Uterus (tissue), 4 donors: ENCODE results near the gene MYOM3. TPM values are rescaled to one million over a fixed set of nuclear protein-coding genes. Genes with fewer than 3 reads are reported as not detected.

Experiments used
- DNase-seq, 2 donors: peaks; one replicate each; pipeline ENCODE4 v3.0.0-alpha.2; 2019 to 2020
- H3K27ac ChIP-seq, 2 donors: fragments of 200-600 bp; sonication (generic); 1 replicate in 1 of 2; 2 replicates in 1 of 2; pipeline ENCODE4 v1.5.1; 2016 to 2018
- H3K27me3 ChIP-seq, 2 donors: fragments of 200-600 bp; sonication (generic); one replicate each; pipeline ENCODE4 v1.5.1; 2018 to 2019; ENCODE audit warnings: control low read depth in 1 of 2
- H3K36me3 ChIP-seq, 2 donors: fragments of 200-600 bp; sonication (generic); one replicate each; pipeline ENCODE4 v1.5.1; 2019; ENCODE audit warnings: control low read depth in 1 of 2
- H3K4me1 ChIP-seq, 2 donors: fragments of 200-600 bp; sonication (generic); one replicate each; pipeline ENCODE4 v1.5.1; 2018 to 2019; ENCODE audit warnings: control low read depth in 1 of 2
- H3K4me3 ChIP-seq, 2 donors: fragments of 200-600 bp; sonication (generic); 1 replicate in 1 of 2; 2 replicates in 1 of 2; pipeline ENCODE4 v1.5.1; 2018 to 2019; ENCODE audit warnings: mild to moderate bottlenecking in 1 of 2
- H3K9me3 ChIP-seq, 2 donors: fragments of 200-600 bp; sonication (generic); one replicate each; pipeline ENCODE4 v1.5.1; 2019; ENCODE audit warnings: control low read depth in 1 of 2
- CTCF ChIP-seq, 4 experiments: fragments of 200-600 bp in 2 of 4; fragments of 450-650 bp in 2 of 4; sonication (generic) in 2 of 4; IDR thresholded peaks; one replicate each; pipeline ENCODE4 v1.5.1; 2016 to 2019; ENCODE audit warnings: antibody characterized with exemption in 4 of 4, mild to moderate bottlenecking in 2 of 4, moderate library complexity in 1 of 4
- POLR2A ChIP-seq, 2 donors: fragments of 450-650 bp; IDR thresholded peaks; one replicate each; pipeline ENCODE4 v1.6.1; 2016; ENCODE audit warnings: antibody characterized with exemption in 2 of 2, mild to moderate bottlenecking in 1 of 2, moderate library complexity in 1 of 2
- intact Hi-C: fragments of 100-400 bp; cut with DNase I; formaldehyde crosslinking; loops from one replicate; pipeline ENCODE4 v1.15.1; 2023; ENCODE audit warnings: low total_unique reads
- total RNA-seq, 4 donors: library from RNA; depleted of rRNA in 3 of 4; stranded (reverse); fragments of >200 nt in 3 of 4; gene quantifications; one replicate each; pipeline versions ENCODE4 v1.1.0 to v1.2.4, GENCODE V29; 2014 to 2023
- donor health status: DM: yes; HTN: yes; CAD: no.

MYOM3 gene
- total RNA-seq, 4 donors from 2014 or later, result under 0.01 to 0.90 (median 0.79) TPM; not detected in 1

- H3K27ac ChIP-seq, result no peak overlapping the region
- no peak for DNase-seq
- intact Hi-C loops, result no loop called here
Measured at GRCh38 chr1:24069817-24070216, 42.1 kb downstream of the MYOM3 start.

GRCh38 chr1:24067978-24068377 lies 44.0 kb downstream of the MYOM3 start:
- intact Hi-C loops, result no loop called here
- H3K4me3 ChIP-seq, result no peak overlapping the region
- no peak overlapping the region for H3K27ac ChIP-seq
- no peaks in the 10 kb centered on the region for H3K4me1 ChIP-seq
- H3K27me3 ChIP-seq, result no peaks in the 10 kb centered on the region
- no peak for DNase-seq
- TF ChIP-seq CTCF (IDR thresholded peaks at IDR 0.05), result no peak
- no peak for TF ChIP-seq POLR2A (IDR thresholded peaks at IDR 0.05)
- no peaks in the 10 kb centered on the region for H3K9me3 ChIP-seq
- H3K36me3 ChIP-seq, result no peaks in the 10 kb centered on the region

More at GRCh38 chr1:24069817-24070216, 42.1 kb downstream of the MYOM3 start:
- Histone ChIP-seq H3K9me3 (no peaks in the 10 kb centered on the region), H3K27me3 (no peaks in the 10 kb centered on the region), H3K4me3 (no peak overlapping the region), H3K4me1 (no peaks in the 10 kb centered on the region), H3K36me3 (no peaks in the 10 kb centered on the region)
- no peak for TF ChIP-seq POLR2A (IDR thresholded peaks at IDR 0.05)
- no peak for TF ChIP-seq CTCF (IDR thresholded peaks at IDR 0.05)

- intact Hi-C loops, result no loop called here
- Histone ChIP-seq H3K27ac (no peak overlapping the region), H3K9me3 (no peaks in the 10 kb centered on the region), H3K27me3 (no peaks in the 10 kb centered on the region), H3K4me1 (no peaks in the 10 kb centered on the region), H3K36me3 (no peaks in the 10 kb centered on the region), H3K4me3 (no peak overlapping the region)
- no peak for DNase-seq
- no peak for TF ChIP-seq POLR2A (IDR thresholded peaks at IDR 0.05)
- no peak for TF ChIP-seq CTCF (IDR thresholded peaks at IDR 0.05)
Measured at GRCh38 chr1:24065304-24065703, 46.6 kb downstream of the MYOM3 start.

GRCh38 chr1:24062221-24062620 lies 49.7 kb downstream of the MYOM3 start:
- no peak for DNase-seq

GRCh38 chr1:24060482-24060881 lies 51.5 kb downstream of the MYOM3 start:
- no peak overlapping the region for H3K4me3 ChIP-seq
- H3K36me3 ChIP-seq, result no peaks in the 10 kb centered on the region
- no peaks in the 10 kb centered on the region for H3K4me1 ChIP-seq
- no peak for DNase-seq
- no peaks in the 10 kb centered on the region for H3K27me3 ChIP-seq
- H3K9me3 ChIP-seq, result no peaks in the 10 kb centered on the region
- intact Hi-C loops, result no loop called here
- H3K27ac ChIP-seq, result no peak overlapping the region
- TF ChIP-seq CTCF (IDR thresholded peaks at IDR 0.05), result no peak
- no peak for TF ChIP-seq POLR2A (IDR thresholded peaks at IDR 0.05)

More at GRCh38 chr1:24062221-24062620, 49.7 kb downstream of the MYOM3 start:
- Histone ChIP-seq H3K4me1 (no peaks in the 10 kb centered on the region), H3K9me3 (no peaks in the 10 kb centered on the region), H3K27me3 (no peaks in the 10 kb centered on the region), H3K4me3 (no peak overlapping the region), H3K36me3 (no peaks in the 10 kb centered on the region), H3K27ac (no peak overlapping the region)
- intact Hi-C loops, result no loop called here
- TF ChIP-seq POLR2A (IDR thresholded peaks at IDR 0.05) (no peak), CTCF (IDR thresholded peaks at IDR 0.05) (no peak)
